AG09319 (cell line): Measurements from ENCODE around the gene CELF4.

Experiments
- DNase-seq: peaks from one replicate; pipeline ENCODE4 v3.0.0-alpha.2; 2010; ENCODE audit warnings: low read depth; ENCODE audit errors: extremely low read depth
- CTCF ChIP-seq: IDR thresholded peaks from 2 replicates; pipeline ENCODE4 v1.5.1; 2011; ENCODE audit warnings: low read depth, mild to moderate bottlenecking, inconsistent platforms, low read length, moderate library complexity

CELF4 gene

GRCh38 chr18:37428288-37428974 is 137.2 kb downstream of the CELF4 start:
- no peak for TF ChIP-seq CTCF
- DNase-seq = no peak

GRCh38 chr18:37426586-37426985 is 139.0 kb downstream of the CELF4 start:
- DNase-seq = no peak
- no peak for TF ChIP-seq CTCF

- no peak for TF ChIP-seq CTCF
- no peak for DNase-seq
Observed at GRCh38 chr18:37425222-37425621, 140.4 kb downstream of the CELF4 start.

GRCh38 chr18:37424507-37424906 is 141.1 kb downstream of the CELF4 start:
- no peak for DNase-seq
- no peak for TF ChIP-seq CTCF

GRCh38 chr18:37422596-37422995 is 143.0 kb downstream of the CELF4 start:
- TF ChIP-seq CTCF = no peak
- no peak for DNase-seq

GRCh38 chr18:37422116-37422515 is 143.5 kb downstream of the CELF4 start:
- no peak for DNase-seq
- no peak for TF ChIP-seq CTCF

- no peak for DNase-seq
Observed at GRCh38 chr18:37421341-37422077, 144.1 kb downstream of the CELF4 start.

More at GRCh38 chr18:37421341-37422077, 144.1 kb downstream of the CELF4 start:
- TF ChIP-seq CTCF = no peak
